ENCODE results near the gene SCN4A. TPM values are rescaled to one million over a fixed set of nuclear protein-coding genes. Genes with fewer than 3 reads are reported as not detected.

Gene SCN4A
- total and polyA plus RNA-seq, 2 of the 13 experiments (the other 11 are each of a cell fraction or from before 2014, with no cell fraction given): 0.02 to 0.03 TPM

DNA sequence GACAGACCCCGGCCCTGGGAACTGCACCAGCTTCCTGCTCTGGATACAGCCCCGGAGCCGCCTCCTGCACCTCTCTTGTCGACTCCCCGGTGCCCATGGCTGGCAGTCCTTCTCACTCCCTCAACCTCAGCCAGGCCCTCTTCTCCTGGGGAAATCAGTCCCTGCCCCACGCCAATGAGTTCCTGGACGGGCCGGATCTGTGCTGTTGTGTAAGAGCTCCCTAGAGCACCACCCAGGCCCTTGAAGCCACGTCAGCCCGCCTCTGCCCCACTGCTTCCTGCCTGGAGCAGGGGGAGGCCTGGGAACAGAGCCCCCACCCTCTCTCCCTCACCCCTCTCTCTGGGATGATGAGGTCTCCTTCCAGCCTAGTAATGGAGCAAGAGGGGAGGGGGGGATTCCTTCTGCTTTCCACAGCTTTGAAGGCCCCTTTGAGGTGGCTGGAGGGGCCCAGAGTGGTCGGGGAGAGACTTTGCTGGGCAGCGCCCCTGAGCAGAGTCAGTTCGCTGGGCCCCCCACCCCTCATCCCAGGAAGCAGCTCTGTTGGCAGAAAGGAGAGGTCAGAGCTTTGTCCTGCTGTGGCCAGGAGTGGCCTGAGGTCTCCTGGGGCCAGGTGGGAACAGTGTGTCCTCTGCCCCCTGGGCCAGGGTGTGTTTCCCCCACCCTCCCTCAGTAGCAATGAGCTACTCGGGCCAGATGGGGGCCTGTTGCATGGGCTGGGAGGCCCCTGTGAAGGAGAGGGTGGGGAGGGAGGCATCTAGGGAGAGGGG is 29.2 kb upstream of the SCN4A start (continued):
- no peak for TF ChIP-seq NFAT5 (CRISPR knock-in tag; IDR thresholded peaks at IDR 0.05)

- H3K27ac ChIP-seq (ENCODE audit: extremely low read length, insufficient read depth, low read length): no peak overlapping the region
- H3K9me3 ChIP-seq (ENCODE audit: low read length): no peaks in the 10 kb centered on the region
- no peak overlapping the region; a peak in 1 of 6 replicates for H3K4me3 ChIP-seq (replicated peaks in 1 of 3; ENCODE audit: insufficient read depth in 1 of 3, low read depth in 2 of 3, low read length in 3 of 3)
- no TSS peak for BruUV-seq (replicated peaks)
- FAIRE-seq (no peak), ATAC-seq (no peak), DNase-seq (ENCODE audit: low spot score) (no peak)
- H3K79me2 ChIP-seq (ENCODE audit: insufficient read depth, low read length): no peaks in the 10 kb centered on the region
- H3K36me3 ChIP-seq (replicated peaks in 1 of 2; ENCODE audit: control insufficient read depth in 1 of 2, insufficient read depth in 2 of 2, low read length in 2 of 2): no peaks in the 10 kb centered on the region
- CTCF ChIA-PET (ENCODE audit: low intra/inter-chr PET ratio, low total read pairs): no interaction called here
- WGBS (ENCODE audit: low lambda C conversion rate): 50% methylated on average over 7 of the region's 7 CpGs
- H3K9ac ChIP-seq (ENCODE audit: insufficient read depth, low read depth, low read length): no peak overlapping the region
- H2AFZ ChIP-seq (ENCODE audit: low read length): no peak overlapping the region
- H3K4me1 ChIP-seq (ENCODE audit: insufficient read depth, low read length): peaks cover 62% of the 10 kb centered on the region
- intact Hi-C loops (cut with micrococcal nuclease; ENCODE audit: unreplicated experiment) (no loop called here), in situ Hi-C loops (cut with HindIII; ENCODE audit: extremely low pct_ligation_motif_present, low pct_unique_long_range_greater_than_20kb) (no loop called here)
- POLR2A ChIA-PET: interaction anchor here (0.5 kb wide), 1 partner anchor 713 kb away, joined by 3 read pairs; no protein-coding TSS in a partner anchor
- H3K27me3 ChIP-seq (ENCODE audit: control insufficient read depth in 1 of 2, insufficient read depth in 2 of 2, low read length in 2 of 2): peaks cover 7 to 22% of the 10 kb centered on the region in 2 experiments; a peak in 4 of 5 replicates
- no peaks in the 10 kb centered on the region for H4K20me1 ChIP-seq (ENCODE audit: insufficient read depth, low read length)
- peak overlapping the region; percentile 28; the same call in 1 of the 2 replicates for H3K4me2 ChIP-seq (ENCODE audit: low read depth, low read length)
- TF ChIP-seq ZNF331 (CRISPR knock-in tag; IDR thresholded peaks at IDR 0.05): no peak
- no peak for TF ChIP-seq ZBED4 (CRISPR knock-in tag; IDR thresholded peaks at IDR 0.05; ENCODE audit: borderline replicate concordance)
- TF ChIP-seq ZNF136 (CRISPR knock-in tag; IDR thresholded peaks at IDR 0.05; ENCODE audit: low read depth): no peak
- TF ChIP-seq NR2C2 (CRISPR knock-in tag; IDR thresholded peaks at IDR 0.05; ENCODE audit: borderline replicate concordance): no peak
- TF ChIP-seq JUN (CRISPR knock-in tag; IDR thresholded peaks at IDR 0.05): no peak
- TF ChIP-seq TGIF2 (CRISPR knock-in tag; IDR thresholded peaks at IDR 0.05): no peak
- no peak for TF ChIP-seq ZNF124 (CRISPR knock-in tag; IDR thresholded peaks at IDR 0.05)
- no peak for TF ChIP-seq ZNF660 (CRISPR knock-in tag; IDR thresholded peaks at IDR 0.05; ENCODE audit: borderline replicate concordance, low read depth)
- no peak for TF ChIP-seq CREB1 (IDR thresholded peaks at IDR 0.05)
- no peak for TF ChIP-seq CREB1 (CRISPR knock-in tag; IDR thresholded peaks at IDR 0.05)
- no peak for TF ChIP-seq TBX2 (CRISPR knock-in tag; IDR thresholded peaks at IDR 0.05; ENCODE audit: borderline replicate concordance)
- TF ChIP-seq ZNF383 (CRISPR knock-in tag; IDR thresholded peaks at IDR 0.05; ENCODE audit: borderline replicate concordance): no peak
- no peak for TF ChIP-seq NFYB (CRISPR knock-in tag; IDR thresholded peaks at IDR 0.05)
Observed at GRCh38 chr17:64001091-64001579, 28.4 kb upstream of the SCN4A start.

Measured in HepG2 (cell line).